HL-60/S4 treated with phorbol 12-myristate 13-acetate at 8.2 ng/mL for 4 days and 3 days (cell line): ENCODE measurements around the gene MYO5B.

Experiments
- in situ Hi-C: fragments of 300-500 bp; cut with MboI; formaldehyde crosslinking; loops from 2 replicates; pipeline ENCODE4 v1.15.0; 2022; ENCODE audit warnings: low sequenced_read_pairs

Gene MYO5B

DNA sequence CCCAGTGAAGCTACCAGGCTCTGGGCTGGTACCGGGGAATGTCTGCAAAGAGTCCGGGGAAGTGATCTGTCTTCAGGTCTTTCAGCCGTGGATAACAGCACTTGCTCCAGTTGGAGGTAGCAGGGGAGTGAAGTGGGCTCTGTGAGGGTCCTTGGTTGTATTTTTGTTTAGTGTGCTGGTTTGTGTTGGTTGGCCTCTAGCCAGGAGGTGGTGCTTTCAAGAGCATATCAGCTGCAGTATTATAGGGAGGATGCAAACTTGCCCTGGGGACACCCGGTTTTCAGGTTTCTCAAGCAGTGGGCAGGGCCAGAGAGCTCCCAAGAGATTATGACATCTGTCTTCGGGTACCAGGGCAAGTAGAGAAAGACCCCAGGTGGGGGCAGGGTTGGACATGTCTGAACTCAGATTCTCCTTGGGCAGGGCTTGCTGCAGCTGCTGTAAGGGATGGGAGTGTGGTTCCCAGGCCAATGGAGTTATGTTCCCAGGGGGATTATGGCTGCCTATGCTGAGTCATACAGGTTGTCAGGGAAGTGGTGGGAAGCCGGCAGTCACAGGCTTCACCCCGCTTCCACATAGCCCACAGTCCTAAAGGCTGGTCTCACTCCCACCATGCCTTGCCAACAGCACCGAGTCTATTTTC, 416.0 kb downstream of the MYO5B start:
- in situ Hi-C loops: no loop called here
